GM13976 (cell line): ENCODE results near the gene ZNF710.

Experiments
- DNase-seq: peaks from one replicate; pipeline ENCODE4 v3.0.0; 2012; ENCODE audit warnings: low spot score
- in situ Hi-C: fragments of 300-500 bp; cut with MboI; formaldehyde crosslinking; loops from one replicate; pipeline ENCODE4 v1.12.0; 2022; ENCODE audit warnings: low sequenced_read_pairs, mixed read lengths, inconsistent platforms; ENCODE audit not compliant: unreplicated experiment
- TF ChIP-seq, protein P1 (sequence below): IDR thresholded peaks from 2 replicates; pipeline ENCODE4 v1.5.1; 2012; ENCODE audit warnings: borderline replicate concordance, mild to moderate bottlenecking; ENCODE audit not compliant: insufficient read depth; ENCODE audit errors: extremely low read depth, missing control alignments, control extremely low read depth

ZNF710 gene

DNA sequence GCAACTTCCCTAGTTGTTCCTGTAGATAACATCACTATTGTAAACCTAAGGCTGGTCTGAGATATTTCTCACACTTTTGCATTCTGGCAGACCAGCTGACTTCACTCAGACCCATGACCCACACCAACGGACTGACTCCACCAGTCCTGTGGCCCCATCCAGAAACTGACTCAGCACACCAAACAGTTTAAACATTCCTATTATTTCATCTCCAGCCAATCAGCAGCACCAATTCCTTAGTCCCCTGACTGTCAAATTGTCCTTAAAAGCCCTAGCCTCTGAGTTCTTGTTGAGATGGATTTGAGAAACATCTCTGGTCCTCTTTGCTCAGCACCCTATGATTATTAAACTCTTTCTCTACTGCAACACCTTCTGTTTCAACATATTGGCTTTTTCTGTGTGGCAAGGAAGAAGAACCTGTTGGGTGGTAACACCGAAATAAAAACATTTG, 113.4 kb downstream of the ZNF710 start:
- no peak for DNase-seq
- TF ChIP-seq, protein P1, sequence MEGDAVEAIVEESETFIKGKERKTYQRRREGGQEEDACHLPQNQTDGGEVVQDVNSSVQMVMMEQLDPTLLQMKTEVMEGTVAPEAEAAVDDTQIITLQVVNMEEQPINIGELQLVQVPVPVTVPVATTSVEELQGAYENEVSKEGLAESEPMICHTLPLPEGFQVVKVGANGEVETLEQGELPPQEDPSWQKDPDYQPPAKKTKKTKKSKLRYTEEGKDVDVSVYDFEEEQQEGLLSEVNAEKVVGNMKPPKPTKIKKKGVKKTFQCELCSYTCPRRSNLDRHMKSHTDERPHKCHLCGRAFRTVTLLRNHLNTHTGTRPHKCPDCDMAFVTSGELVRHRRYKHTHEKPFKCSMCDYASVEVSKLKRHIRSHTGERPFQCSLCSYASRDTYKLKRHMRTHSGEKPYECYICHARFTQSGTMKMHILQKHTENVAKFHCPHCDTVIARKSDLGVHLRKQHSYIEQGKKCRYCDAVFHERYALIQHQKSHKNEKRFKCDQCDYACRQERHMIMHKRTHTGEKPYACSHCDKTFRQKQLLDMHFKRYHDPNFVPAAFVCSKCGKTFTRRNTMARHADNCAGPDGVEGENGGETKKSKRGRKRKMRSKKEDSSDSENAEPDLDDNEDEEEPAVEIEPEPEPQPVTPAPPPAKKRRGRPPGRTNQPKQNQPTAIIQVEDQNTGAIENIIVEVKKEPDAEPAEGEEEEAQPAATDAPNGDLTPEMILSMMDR, result no peak
- in situ Hi-C loops, result no loop called here

DNA sequence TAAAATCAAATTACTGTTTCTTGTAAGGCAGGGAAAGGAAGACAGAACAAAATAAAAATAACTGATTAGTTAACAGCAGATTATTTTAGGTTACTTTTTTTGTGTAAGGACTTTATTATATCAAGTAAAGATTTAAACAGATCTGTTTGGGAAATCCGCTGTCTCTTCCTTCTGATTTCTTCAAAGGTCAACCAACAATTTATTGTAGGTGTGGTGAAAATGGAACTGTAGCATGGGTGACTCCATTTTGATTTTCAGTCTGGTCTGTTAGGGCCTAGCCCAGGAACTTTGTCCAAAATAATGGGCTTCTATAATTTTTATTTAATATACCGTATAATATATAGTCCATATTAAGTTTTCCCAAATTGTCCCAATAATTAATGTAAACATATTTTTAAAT, 114.7 kb downstream of the ZNF710 start:
- TF ChIP-seq, protein P1, result no peak
- DNase-seq, result no peak
- in situ Hi-C loops, result no loop called here

DNA sequence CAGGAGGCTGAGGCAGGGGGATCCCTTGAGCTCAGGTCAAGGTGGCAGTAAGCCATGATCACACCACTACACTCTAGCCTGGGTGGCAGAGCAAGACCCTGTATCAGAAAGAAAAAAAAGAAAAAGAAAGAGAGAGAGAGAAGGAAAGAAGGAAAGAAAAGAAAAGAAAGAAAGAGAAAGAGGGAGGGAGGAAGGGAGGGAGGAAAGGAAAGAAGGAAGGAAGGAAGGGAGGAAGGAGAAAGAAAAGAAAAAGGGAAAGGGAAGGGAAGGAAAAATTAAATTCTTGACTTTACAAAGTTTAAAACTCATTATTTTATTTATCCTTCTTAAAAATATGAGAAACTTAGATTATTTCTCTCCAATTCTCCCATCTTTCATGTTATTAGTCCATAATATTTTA, 118.2 kb downstream of the ZNF710 start:
- DNase-seq, result no peak
- in situ Hi-C loops, result no loop called here
- TF ChIP-seq, protein P1, result no peak

DNA sequence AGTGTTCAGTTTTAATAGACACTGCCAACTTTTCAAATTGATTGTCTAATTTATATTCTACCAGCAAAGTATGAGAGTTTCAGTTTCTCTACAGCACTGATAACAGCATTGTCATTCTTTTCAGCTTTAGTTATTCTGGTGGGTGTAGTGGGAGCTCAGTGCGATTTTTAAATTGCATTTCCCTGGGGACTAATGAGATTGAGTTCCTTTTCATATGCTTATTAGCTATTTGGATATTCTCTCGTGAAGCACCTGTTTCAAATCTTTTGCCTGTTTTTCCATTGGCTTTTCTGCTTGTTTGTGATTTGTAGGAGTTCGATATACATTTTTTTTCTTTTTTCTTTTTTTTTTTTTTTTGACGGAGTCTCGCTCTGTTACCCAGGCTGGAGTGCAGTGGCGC, 120.0 kb downstream of the ZNF710 start:
- DNase-seq, result no peak
- in situ Hi-C loops, result no loop called here
- TF ChIP-seq, protein P1, result no peak

DNA sequence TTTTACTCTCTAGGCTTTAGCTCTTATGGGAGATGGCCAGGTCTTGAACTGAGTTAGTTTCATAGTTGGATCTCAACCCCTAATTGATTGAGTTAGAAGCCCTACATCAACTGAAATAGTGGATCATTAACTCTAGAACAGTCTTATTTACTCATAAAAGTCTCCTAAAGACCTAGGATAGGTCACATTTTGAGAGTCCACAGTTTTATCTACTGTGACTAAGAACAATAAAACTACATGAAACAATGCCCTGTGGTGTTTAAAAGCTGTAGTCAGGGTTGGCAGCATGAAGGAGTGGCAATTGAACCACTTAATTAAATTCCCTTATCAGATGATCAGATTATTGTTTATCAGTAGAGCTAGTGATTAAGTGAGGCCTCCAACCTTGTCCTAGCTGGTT, 123.4 kb downstream of the ZNF710 start:
- no peak for DNase-seq
- in situ Hi-C loops, result no loop called here
- TF ChIP-seq, protein P1, result no peak

DNA sequence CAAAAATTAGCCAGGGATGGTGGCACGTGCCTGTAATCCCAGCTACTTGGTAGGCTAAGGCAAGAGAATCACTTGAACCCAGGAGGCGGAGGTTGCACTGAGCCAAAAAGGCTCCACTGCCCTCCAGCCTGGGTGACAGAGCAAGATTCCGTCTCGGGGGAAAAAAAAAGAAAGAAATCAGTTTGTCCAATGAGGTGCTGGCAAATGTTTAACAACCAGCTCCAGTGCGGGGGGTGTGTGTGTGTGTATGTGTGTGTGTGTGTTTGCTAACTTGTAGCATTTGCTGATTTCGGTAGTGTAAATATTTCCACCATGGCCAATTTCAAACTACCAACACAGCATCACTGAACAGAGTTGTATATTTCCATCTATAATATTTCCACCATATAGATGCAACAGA, 124.9 kb downstream of the ZNF710 start:
- no peak for DNase-seq
- in situ Hi-C loops, result no loop called here
- TF ChIP-seq, protein P1, result no peak
